Panc1 (cell line): ENCODE results near the gene OR2C3. TPM values are rescaled to one million over a fixed set of nuclear protein-coding genes. Genes with fewer than 3 reads are reported as not detected.

ENCODE experiments used
- ATAC-seq: fragments of 200-7000 bp; cut with Tn5 transposase; 2 replicates; pipeline ENCODE4 v1.9.1; 2020; ENCODE audit warnings: mild to moderate bottlenecking, moderate library complexity
- BruUV-seq: library from RNA; stranded (reverse); fragments of 400-500 nt; replicated peaks from 2 replicates; lab custom pipeline; 2021; lab: Mats Ljungman, UMichigan
- CTCF ChIA-PET: fragments of 300-600 bp; sonication (Branson Sonifier 250); formaldehyde crosslinking; loops from one replicate; lab custom pipeline; 2022; ENCODE audit warnings: antibody characterized with exemption; lab: Charles Lee
- POLR2A ChIA-PET: fragments of 300-600 bp; sonication (Branson Sonifier 250); formaldehyde crosslinking; loops from one replicate; lab custom pipeline; 2022; ENCODE audit warnings: antibody characterized with exemption; lab: Charles Lee
- DNase-seq: peaks from one replicate; pipeline ENCODE4 v3.0.0-alpha.2; 2010; ENCODE audit warnings: low read depth, low spot score
- H3K27ac ChIP-seq: 2 replicates; pipeline ENCODE4 v1.5.1; 2011; ENCODE audit warnings: mild to moderate bottlenecking, low read length, inconsistent platforms
- H3K27me3 ChIP-seq: fragments of 200-500 bp; sonication (Bioruptor generic); 2 replicates; pipeline ENCODE4 v1.6.0; 2014; ENCODE audit warnings: low read length, inconsistent platforms; ENCODE audit not compliant: control insufficient read depth, insufficient read depth
- H3K36me3 ChIP-seq: fragments of 200-500 bp; sonication (Bioruptor generic); 2 replicates; pipeline ENCODE4 v1.5.1; 2014; ENCODE audit warnings: inconsistent platforms, mild to moderate bottlenecking, low read length, moderate library complexity; ENCODE audit not compliant: control insufficient read depth, insufficient read depth
- H3K4me1 ChIP-seq: 2 replicates; pipeline ENCODE4 v1.5.1; 2011; ENCODE audit warnings: inconsistent platforms, mild to moderate bottlenecking, low read length, moderate library complexity; ENCODE audit not compliant: control insufficient read depth, insufficient read depth
- H3K4me3 ChIP-seq, 2 experiments: 2 replicates each; pipeline ENCODE4 v1.5.1; 2011 to 2012; ENCODE audit warnings: low read depth in 2 of 2, low read length in 2 of 2, mild to moderate bottlenecking in 2 of 2, inconsistent platforms in 1 of 2, moderate library complexity in 1 of 2
- H3K9me3 ChIP-seq: fragments of 200-500 bp; sonication (Bioruptor generic); 2 replicates; pipeline ENCODE4 v1.5.1; 2014; ENCODE audit warnings: low read depth, mild to moderate bottlenecking, inconsistent platforms, low read length, moderate library complexity; ENCODE audit not compliant: control insufficient read depth, insufficient read depth
- CTCF ChIP-seq: fragments of 450-650 bp; IDR thresholded peaks from 2 replicates; pipeline ENCODE4 v1.5.1; 2017; ENCODE audit warnings: mild to moderate bottlenecking
- POLR2AphosphoS5 ChIP-seq: IDR thresholded peaks from 2 replicates; pipeline ENCODE4 v1.6.1; 2012; ENCODE audit warnings: mild to moderate bottlenecking, low read depth, low read length, moderate library complexity
- REST ChIP-seq, 2 experiments: IDR thresholded peaks; 2 replicates each; pipeline ENCODE4 v1.6.1; 2011 to 2012; ENCODE audit warnings: low read depth in 2 of 2, control low read depth in 1 of 2, low read length in 1 of 2, mild to moderate bottlenecking in 1 of 2, moderate library complexity in 1 of 2; ENCODE audit not compliant: insufficient read depth in 1 of 2
- SIN3A ChIP-seq: IDR thresholded peaks from 2 replicates; pipeline ENCODE4 v1.6.1; 2012; ENCODE audit warnings: low read depth, mild to moderate bottlenecking, low read length, moderate library complexity, borderline replicate concordance; ENCODE audit not compliant: insufficient read depth
- TCF7L2 ChIP-seq: IDR thresholded peaks from 2 replicates; pipeline ENCODE4 v1.6.1; 2011; ENCODE audit warnings: mild to moderate bottlenecking, low read depth, low read length, inconsistent platforms
- in situ Hi-C: cut with HindIII; loops from 2 replicates; pipeline ENCODE4 v1.10.0; 2016; ENCODE audit warnings: low sequenced_read_pairs, low pct_unique_long_range_greater_than_20kb
- intact Hi-C: fragments of 100-400 bp; cut with micrococcal nuclease; formaldehyde crosslinking; loops from one replicate; pipeline ENCODE4 v1.10.0; 2022; ENCODE audit not compliant: unreplicated experiment
- total RNA-seq: library from RNA; stranded (reverse); gene quantifications from one replicate; pipeline ENCODE4 v1.2.1, GENCODE V29; 2021; ENCODE audit not compliant: unreplicated experiment

The OR2C3 gene
- total RNA-seq, 1 experiment from 2014 or later: not detected

- ChIA-PET POLR2A (no interaction called here), CTCF (no interaction called here)
- Histone ChIP-seq H3K4me3 (no peak overlapping the region), H3K9me3 (no peaks in the 10 kb centered on the region), H3K27me3 (no peaks in the 10 kb centered on the region), H3K36me3 (no peaks in the 10 kb centered on the region), H3K4me1 (no peaks in the 10 kb centered on the region), H3K27ac (no peak overlapping the region)
- no peak for DNase-seq
- no TSS peak for BruUV-seq
- in situ Hi-C loops: no loop called here
- no peak for ATAC-seq
- TF ChIP-seq POLR2AphosphoS5 (no peak), SIN3A (no peak), CTCF (no peak), REST (IDR thresholded peaks at IDR 0.05; ENCODE audit: insufficient read depth in 1 of 2, low read depth in 2 of 2, low read length in 1 of 2) (no peak), TCF7L2 (no peak)
- intact Hi-C loops: no loop called here
These were observed 21.9 kb upstream of the OR2C3 start for GRCh38 chr1:247557926-247558674.

- H3K4me3 ChIP-seq: no peak overlapping the region
- no peak for TF ChIP-seq POLR2AphosphoS5
- no peak for TF ChIP-seq TCF7L2
- no peak for TF ChIP-seq REST (IDR thresholded peaks at IDR 0.05; ENCODE audit: insufficient read depth in 1 of 2, low read depth in 2 of 2, low read length in 1 of 2)
- no peak for TF ChIP-seq CTCF
- no peak for TF ChIP-seq SIN3A
- H3K27ac ChIP-seq: no peak overlapping the region
- H3K27me3 ChIP-seq: no peaks in the 10 kb centered on the region
- POLR2A ChIA-PET: interaction anchor here (0.6 kb wide), 1 partner anchor 159 kb away, joined by 13 read pairs; no protein-coding TSS in a partner anchor
- ATAC-seq: no peak
- H3K9me3 ChIP-seq: no peaks in the 10 kb centered on the region
- BruUV-seq: no TSS peak
- in situ Hi-C loops (no loop called here), intact Hi-C loops (no loop called here)
- CTCF ChIA-PET: no interaction called here
- no peaks in the 10 kb centered on the region for H3K4me1 ChIP-seq
- no peak for DNase-seq
- no peaks in the 10 kb centered on the region for H3K36me3 ChIP-seq
These were observed 16.0 kb upstream of the OR2C3 start for GRCh38 chr1:247552231-247552630.
